HUDEP-2 (cell line): ENCODE measurements around the gene IQCK.
A peak's percentile ranks its signal among the peaks of the same experiment; 100 is the strongest.
"Not testable (repeated sequence)": the region's sequence is repeated elsewhere in the genome, so short reads cannot be mapped to it uniquely, and the experiment has no call there.

Experiments
- DNase-seq, 76 experiments: peaks; one replicate each; lab custom pipeline; 2025; ENCODE audit not compliant: unreplicated experiment in 76 of 76; lab: John Stamatoyannopoulos, UW

The IQCK gene

GRCh38 chr16:19717741-19718623, at the start of gene IQCK, which contains the start of gene KNOP1:
IQCK (plus strand) TSS chr16:19718271; CDS start chr16:19718307, 36 bp downstream.
KNOP1 (minus strand) TSS chr16:19718227; CDS start chr16:19715035, 3,192 bp downstream.
- DNase-seq, result peak in 75 of 76 experiments; percentile 6 to 89 (median 70)

- DNase-seq, result no peak
These were observed 45.7 kb upstream of the IQCK start for GRCh38 chr16:19672378-19672777.

GRCh38 chr16:19674485-19674884, 43.6 kb upstream of the IQCK start:
- no peak for DNase-seq

- no peak for DNase-seq
These were observed 40.7 kb upstream of the IQCK start for GRCh38 chr16:19677402-19677801.

GRCh38 chr16:19678804-19679203, 39.3 kb upstream of the IQCK start:
- no peak for DNase-seq

- DNase-seq, result not testable (repeated sequence)
These were observed 38.8 kb upstream of the IQCK start for GRCh38 chr16:19679281-19679680.

- no peak for DNase-seq
These were observed 37.2 kb upstream of the IQCK start for GRCh38 chr16:19680881-19681340.

GRCh38 chr16:19681637-19682036, 36.4 kb upstream of the IQCK start:
- DNase-seq, result no peak

- DNase-seq, result no peak
These were observed 34.4 kb upstream of the IQCK start for GRCh38 chr16:19683453-19684236.

- no peak for DNase-seq
These were observed 32.9 kb upstream of the IQCK start for GRCh38 chr16:19685176-19685575.

GRCh38 chr16:19687279-19687678, 30.8 kb upstream of the IQCK start:
- no peak for DNase-seq

GRCh38 chr16:19688396-19689024, 29.6 kb upstream of the IQCK start:
- no peak for DNase-seq

- DNase-seq, result no peak
These were observed 28.7 kb upstream of the IQCK start for GRCh38 chr16:19689342-19689741.

GRCh38 chr16:19690196-19690595, 27.9 kb upstream of the IQCK start:
- no peak for DNase-seq

- no peak for DNase-seq
These were observed 26.8 kb upstream of the IQCK start for GRCh38 chr16:19691161-19691711.

- no peak for DNase-seq
These were observed 23.1 kb upstream of the IQCK start for GRCh38 chr16:19694989-19695388.

GRCh38 chr16:19696328-19696727, 21.7 kb upstream of the IQCK start:
- peak in 72 of 76 experiments; percentile 19 to 82 (median 64) for DNase-seq

- DNase-seq, result no peak
These were observed 21.1 kb upstream of the IQCK start for GRCh38 chr16:19696961-19697360.

- no peak for DNase-seq
These were observed 20.2 kb upstream of the IQCK start for GRCh38 chr16:19697756-19698318.
